Measurements from ENCODE around the gene CENPP.

GRCh38 chr9:92292338-92293074, 33.2 kb upstream of the CENPP start:
- TF ChIP-seq, protein P1, sequence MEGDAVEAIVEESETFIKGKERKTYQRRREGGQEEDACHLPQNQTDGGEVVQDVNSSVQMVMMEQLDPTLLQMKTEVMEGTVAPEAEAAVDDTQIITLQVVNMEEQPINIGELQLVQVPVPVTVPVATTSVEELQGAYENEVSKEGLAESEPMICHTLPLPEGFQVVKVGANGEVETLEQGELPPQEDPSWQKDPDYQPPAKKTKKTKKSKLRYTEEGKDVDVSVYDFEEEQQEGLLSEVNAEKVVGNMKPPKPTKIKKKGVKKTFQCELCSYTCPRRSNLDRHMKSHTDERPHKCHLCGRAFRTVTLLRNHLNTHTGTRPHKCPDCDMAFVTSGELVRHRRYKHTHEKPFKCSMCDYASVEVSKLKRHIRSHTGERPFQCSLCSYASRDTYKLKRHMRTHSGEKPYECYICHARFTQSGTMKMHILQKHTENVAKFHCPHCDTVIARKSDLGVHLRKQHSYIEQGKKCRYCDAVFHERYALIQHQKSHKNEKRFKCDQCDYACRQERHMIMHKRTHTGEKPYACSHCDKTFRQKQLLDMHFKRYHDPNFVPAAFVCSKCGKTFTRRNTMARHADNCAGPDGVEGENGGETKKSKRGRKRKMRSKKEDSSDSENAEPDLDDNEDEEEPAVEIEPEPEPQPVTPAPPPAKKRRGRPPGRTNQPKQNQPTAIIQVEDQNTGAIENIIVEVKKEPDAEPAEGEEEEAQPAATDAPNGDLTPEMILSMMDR (IDR thresholded peaks at IDR 0.05; ENCODE audit: low read length) = no peak
- TF ChIP-seq EZH2 (IDR thresholded peaks at IDR 0.05; ENCODE audit: borderline replicate concordance, low read length) = no peak

All from OCI-LY1 (cell line).